OCI-LY3 (cell line): Measurements from ENCODE around the gene SIN3A.

Source experiments
- H2AFZ ChIP-seq: fragments of 200-600, 300-600 bp; shearing (Covaris generic); 2 replicates; pipeline ENCODE4 v1.6.0; 2014; ENCODE audit warnings: antibody characterized with exemption, low read depth, low read length
- H3K27ac ChIP-seq: fragments of 200-600, 300-600 bp; sonication (generic); 2 replicates; pipeline ENCODE4 v1.5.1; 2014; ENCODE audit warnings: mild to moderate bottlenecking, low read length, moderate library complexity, mixed read lengths
- H3K27me3 ChIP-seq: fragments of 200-600, 300-600 bp; sonication (generic); 2 replicates; pipeline ENCODE4 v1.6.1; 2014; ENCODE audit warnings: low read depth, low read length, mixed read lengths
- H3K36me3 ChIP-seq: fragments of 200-600, 300-600 bp; sonication (generic); replicated peaks from 2 replicates; pipeline ENCODE3; 2014; ENCODE audit warnings: low read depth, low read length, mixed read lengths
- H3K4me1 ChIP-seq: fragments of 300-600, 200-600 bp; sonication (generic); 2 replicates; pipeline ENCODE4 v1.6.1; 2014; ENCODE audit warnings: low read length, mixed read lengths
- H3K4me2 ChIP-seq: fragments of 200-600, 300-600 bp; sonication (generic); 2 replicates; pipeline ENCODE4 v1.6.1; 2014; ENCODE audit warnings: low read length, mixed read lengths
- H3K4me3 ChIP-seq: fragments of 300-600, 200-600 bp; sonication (generic); 2 replicates; pipeline ENCODE4 v1.5.1; 2014; ENCODE audit warnings: antibody characterized with exemption, mild to moderate bottlenecking, low read length, moderate library complexity
- H3K79me2 ChIP-seq: fragments of 300-600, 200-600 bp; shearing (Covaris generic); 2 replicates; pipeline ENCODE4 v1.6.1; 2014; ENCODE audit warnings: mild to moderate bottlenecking, low read length, mixed read lengths
- H3K9ac ChIP-seq: fragments of 300-600, 200-600 bp; shearing (Covaris generic); 2 replicates; pipeline ENCODE4 v1.6.0; 2014; ENCODE audit warnings: mild to moderate bottlenecking, low read length, moderate library complexity
- H3K9me3 ChIP-seq: fragments of 200-600, 300-600 bp; shearing (Covaris generic); 2 replicates; pipeline ENCODE4 v1.6.1; 2014; ENCODE audit warnings: low read length, mixed read lengths; ENCODE audit not compliant: insufficient read depth
- H4K20me1 ChIP-seq: fragments of 200-600, 300-600 bp; sonication (generic); 2 replicates; pipeline ENCODE4 v1.6.1; 2016; ENCODE audit warnings: low read length, mixed read lengths; ENCODE audit not compliant: insufficient read depth
- EZH2phosphoT487 ChIP-seq: fragments of 200-600 bp; shearing (Covaris generic); IDR thresholded peaks from 2 replicates; pipeline ENCODE4 v1.6.1; 2018; ENCODE audit warnings: antibody characterized with exemption, mixed run types, low read depth
- TF ChIP-seq, protein P1 (sequence below): fragments of 200-600, 300-600 bp; sonication (generic); IDR thresholded peaks from 2 replicates; pipeline ENCODE4 v1.5.1; 2014; ENCODE audit warnings: antibody characterized with exemption, low read length, low read depth

The SIN3A gene

DNA sequence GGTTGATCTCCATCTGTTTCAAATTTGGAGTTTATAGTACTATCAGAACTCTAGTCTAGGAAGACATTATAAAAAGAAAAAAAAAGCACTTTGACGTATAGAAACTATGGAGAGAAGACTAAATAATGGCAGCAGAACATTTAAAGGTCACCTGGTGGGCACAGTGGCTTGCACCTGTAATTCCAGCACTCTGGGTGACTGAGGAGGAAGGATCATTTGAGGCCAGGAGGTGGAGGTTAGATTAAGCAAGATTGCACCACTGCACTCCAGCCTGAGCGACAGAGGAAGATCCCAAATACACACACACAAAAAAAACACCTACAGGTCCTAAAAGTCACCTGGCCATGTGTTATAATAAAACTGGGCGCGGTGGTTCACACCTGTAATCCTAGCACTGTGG is 13.8 kb downstream of the SIN3A start:
- H3K9ac ChIP-seq: no peak overlapping the region
- peaks cover 25% of the 10 kb centered on the region for H3K36me3 ChIP-seq
- no peaks in the 10 kb centered on the region for H3K9me3 ChIP-seq
- no peaks in the 10 kb centered on the region for H3K27me3 ChIP-seq
- H2AFZ ChIP-seq: no peak overlapping the region
- no peaks in the 10 kb centered on the region for H3K4me1 ChIP-seq
- peaks cover 65% of the 10 kb centered on the region for H4K20me1 ChIP-seq
- H3K4me3 ChIP-seq: no peak overlapping the region
- peaks cover 99% of the 10 kb centered on the region for H3K79me2 ChIP-seq
- no peak overlapping the region for H3K4me2 ChIP-seq
- TF ChIP-seq, protein P1, sequence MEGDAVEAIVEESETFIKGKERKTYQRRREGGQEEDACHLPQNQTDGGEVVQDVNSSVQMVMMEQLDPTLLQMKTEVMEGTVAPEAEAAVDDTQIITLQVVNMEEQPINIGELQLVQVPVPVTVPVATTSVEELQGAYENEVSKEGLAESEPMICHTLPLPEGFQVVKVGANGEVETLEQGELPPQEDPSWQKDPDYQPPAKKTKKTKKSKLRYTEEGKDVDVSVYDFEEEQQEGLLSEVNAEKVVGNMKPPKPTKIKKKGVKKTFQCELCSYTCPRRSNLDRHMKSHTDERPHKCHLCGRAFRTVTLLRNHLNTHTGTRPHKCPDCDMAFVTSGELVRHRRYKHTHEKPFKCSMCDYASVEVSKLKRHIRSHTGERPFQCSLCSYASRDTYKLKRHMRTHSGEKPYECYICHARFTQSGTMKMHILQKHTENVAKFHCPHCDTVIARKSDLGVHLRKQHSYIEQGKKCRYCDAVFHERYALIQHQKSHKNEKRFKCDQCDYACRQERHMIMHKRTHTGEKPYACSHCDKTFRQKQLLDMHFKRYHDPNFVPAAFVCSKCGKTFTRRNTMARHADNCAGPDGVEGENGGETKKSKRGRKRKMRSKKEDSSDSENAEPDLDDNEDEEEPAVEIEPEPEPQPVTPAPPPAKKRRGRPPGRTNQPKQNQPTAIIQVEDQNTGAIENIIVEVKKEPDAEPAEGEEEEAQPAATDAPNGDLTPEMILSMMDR: no peak
- no peak for TF ChIP-seq EZH2phosphoT487
- H3K27ac ChIP-seq: no peak overlapping the region

DNA sequence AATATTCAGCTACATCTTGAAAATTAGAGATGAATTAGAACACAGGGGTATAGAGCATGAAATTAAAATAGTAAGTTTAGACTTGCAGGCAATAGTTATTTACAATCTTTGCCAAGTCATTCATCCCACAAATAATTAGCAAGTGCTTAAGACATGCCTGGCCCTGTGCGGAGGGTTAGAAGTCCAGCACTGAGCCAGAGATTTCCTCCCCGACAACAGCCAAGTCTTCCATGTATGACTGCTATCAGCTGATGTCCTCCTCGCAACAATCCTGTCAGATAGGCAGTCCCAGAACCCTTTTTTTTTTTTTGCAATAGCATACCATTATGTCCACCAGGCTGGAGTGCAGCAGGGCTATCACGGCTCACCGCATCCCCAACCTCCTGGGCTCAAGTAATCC is 14.6 kb downstream of the SIN3A start:
- H3K9ac ChIP-seq: no peak overlapping the region
- no peak overlapping the region for H3K4me2 ChIP-seq
- H2AFZ ChIP-seq: no peak overlapping the region
- peaks cover 68% of the 10 kb centered on the region for H4K20me1 ChIP-seq
- no peak overlapping the region for H3K4me3 ChIP-seq
- no peaks in the 10 kb centered on the region for H3K27me3 ChIP-seq
- TF ChIP-seq, protein P1: no peak
- TF ChIP-seq EZH2phosphoT487: no peak
- no peaks in the 10 kb centered on the region for H3K4me1 ChIP-seq
- H3K36me3 ChIP-seq: peaks cover 25% of the 10 kb centered on the region
- peaks cover 100% of the 10 kb centered on the region for H3K79me2 ChIP-seq
- no peaks in the 10 kb centered on the region for H3K9me3 ChIP-seq
- no peak overlapping the region for H3K27ac ChIP-seq

DNA sequence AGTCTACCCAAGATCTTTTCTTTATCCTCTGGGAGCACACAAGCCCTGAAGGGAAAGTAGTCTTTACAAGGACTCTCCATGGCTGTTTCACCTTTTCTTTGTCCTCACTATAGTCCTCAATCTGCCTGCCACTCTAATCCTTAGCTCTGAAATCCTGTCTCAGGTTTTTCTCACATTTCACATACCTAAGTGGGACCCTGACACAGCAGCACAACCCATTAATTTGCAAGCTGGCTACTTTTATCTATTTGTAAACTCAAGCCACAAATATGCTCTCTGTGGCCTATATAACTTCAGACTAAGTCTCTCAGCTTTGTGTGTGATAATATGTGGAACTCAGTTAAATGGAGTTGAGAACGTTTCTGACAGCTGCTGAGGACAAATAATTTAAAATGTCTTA is 19.8 kb downstream of the SIN3A start:
- TF ChIP-seq EZH2phosphoT487: no peak
- TF ChIP-seq, protein P1: no peak

DNA sequence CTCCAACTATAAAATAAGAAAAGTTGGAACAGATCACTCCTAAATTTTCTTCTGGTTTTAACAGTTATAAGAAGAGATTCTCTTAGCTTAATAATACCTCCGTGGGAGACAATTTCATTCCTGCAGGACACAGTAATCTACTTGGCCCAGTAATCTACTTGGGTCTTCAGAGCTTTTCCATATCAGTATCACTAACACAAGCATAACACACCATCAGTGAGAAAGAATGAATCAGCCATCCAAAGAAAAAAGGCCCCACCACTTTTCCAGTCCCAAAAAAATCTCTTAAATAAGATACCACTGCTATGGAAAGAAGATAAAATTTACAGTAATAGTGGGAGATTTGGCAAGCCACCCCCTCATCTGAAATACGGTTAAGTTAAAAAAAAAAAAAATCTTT is 20.2 kb downstream of the SIN3A start:
- no peaks in the 10 kb centered on the region for H3K9me3 ChIP-seq
- H3K4me2 ChIP-seq: no peak overlapping the region
- H3K36me3 ChIP-seq: peaks cover 35% of the 10 kb centered on the region
- no peak overlapping the region for H3K4me3 ChIP-seq
- no peak overlapping the region for H2AFZ ChIP-seq
- no peak overlapping the region for H3K27ac ChIP-seq
- peaks cover 46% of the 10 kb centered on the region for H4K20me1 ChIP-seq
- H3K79me2 ChIP-seq: peaks cover 64% of the 10 kb centered on the region
- no peaks in the 10 kb centered on the region for H3K4me1 ChIP-seq
- no peak overlapping the region for H3K9ac ChIP-seq
- H3K27me3 ChIP-seq: no peaks in the 10 kb centered on the region
- TF ChIP-seq, protein P1: no peak
- TF ChIP-seq EZH2phosphoT487: no peak

More for the DNA sequence above, 19.8 kb downstream of the SIN3A start:
- Histone ChIP-seq H3K27me3 (no peaks in the 10 kb centered on the region), H3K4me1 (no peaks in the 10 kb centered on the region), H3K4me3 (no peak overlapping the region), H3K79me2 (peaks cover 68% of the 10 kb centered on the region), H3K9ac (no peak overlapping the region), H3K9me3 (no peaks in the 10 kb centered on the region), H3K27ac (no peak overlapping the region), H4K20me1 (peaks cover 50% of the 10 kb centered on the region), H3K36me3 (peaks cover 35% of the 10 kb centered on the region), H3K4me2 (no peak overlapping the region), H2AFZ (no peak overlapping the region)
